HepG2 (cell line): ENCODE measurements around the gene AKAP6. TPM values are rescaled to one million over a fixed set of nuclear protein-coding genes. Genes with fewer than 3 reads are reported as not detected.

ENCODE experiments used
- ATAC-seq: fragments of 200-7000 bp; cut with Tn5 transposase; 3 replicates; pipeline ENCODE4 v1.9.1; 2020; ENCODE audit warnings: mild to moderate bottlenecking, moderate library complexity
- BruUV-seq: library from RNA; stranded (reverse); fragments of 400-500 nt; replicated peaks from 2 replicates; lab custom pipeline; 2021; lab: Mats Ljungman, UMichigan
- CTCF ChIA-PET: fragments of 300-600 bp; formaldehyde crosslinking; extraction: SDS; loops from one replicate; lab custom pipeline; 2021; ENCODE audit warnings: low total read pairs, inconsistent platforms, low intra/inter-chr PET ratio; lab: Yijun Ruan, JAX
- POLR2A ChIA-PET: fragments of 350-600 bp; sonication (Branson Sonifier 250); formaldehyde crosslinking; loops from one replicate; lab custom pipeline; 2020; ENCODE audit warnings: antibody characterized with exemption, inconsistent platforms; lab: Yijun Ruan, JAX
- DNase-seq: peaks from one replicate; pipeline ENCODE4 v3.0.0-alpha.2; 2015; ENCODE audit warnings: low spot score
- FAIRE-seq: peaks from 3 replicates; lab custom pipeline; 2011; peaks lifted over from hg19 to GRCh38; lab: Jason Lieb, UNC
- H2AFZ ChIP-seq: one replicate; pipeline ENCODE4 v1.6.1; 2011; ENCODE audit warnings: low read length, inconsistent platforms
- H3K27ac ChIP-seq: fragments of 300-600 bp; 3 replicates; pipeline ENCODE4 v1.8.0; 2011; ENCODE audit warnings: mixed run types, mild to moderate bottlenecking, mixed read lengths, low read length, inconsistent platforms; ENCODE audit not compliant: insufficient read depth; ENCODE audit errors: extremely low read length
- H3K27me3 ChIP-seq, 2 experiments: fragments of 200-600 bp in 1 of 2; 2 replicates in 1 of 2; 3 replicates in 1 of 2; pipeline versions ENCODE4 v1.6.0 to v1.8.0; 2011; ENCODE audit warnings: low read length in 2 of 2, mild to moderate bottlenecking in 2 of 2, moderate library complexity in 2 of 2, inconsistent platforms in 1 of 2; ENCODE audit not compliant: insufficient read depth in 2 of 2, control insufficient read depth in 1 of 2
- H3K36me3 ChIP-seq, 2 experiments: fragments of 200-600 bp in 1 of 2; replicated peaks in 1 of 2; 2 replicates in 1 of 2; 3 replicates in 1 of 2; pipeline versions ENCODE4 v1.5.1 to v1.8.0; 2011; ENCODE audit warnings: low read length in 2 of 2, inconsistent platforms in 1 of 2; ENCODE audit not compliant: insufficient read depth in 2 of 2, control insufficient read depth in 1 of 2
- H3K4me1 ChIP-seq: 2 replicates; pipeline ENCODE4 v1.5.1; 2012; ENCODE audit warnings: low read length, inconsistent platforms; ENCODE audit not compliant: insufficient read depth
- H3K4me2 ChIP-seq: 2 replicates; pipeline ENCODE4 v1.6.0; 2011; ENCODE audit warnings: low read depth, low read length, inconsistent platforms
- H3K4me3 ChIP-seq, 3 experiments: fragments of 200-600 bp in 1 of 3; sonication (generic), shearing (Covaris generic) in 1 of 3; replicated peaks in 1 of 3; 2 replicates each; pipeline ENCODE4 v1.5.1; 2011 to 2016; ENCODE audit warnings: low read length in 3 of 3, inconsistent platforms in 2 of 3, low read depth in 2 of 3, mild to moderate bottlenecking in 2 of 3, control low read depth in 1 of 3, mixed read lengths in 1 of 3; ENCODE audit not compliant: insufficient read depth in 1 of 3
- H3K79me2 ChIP-seq: one replicate; pipeline ENCODE4 v1.6.1; 2011; ENCODE audit warnings: low read length, inconsistent platforms; ENCODE audit not compliant: insufficient read depth
- H3K9ac ChIP-seq: 2 replicates; pipeline ENCODE4 v1.6.0; 2011; ENCODE audit warnings: mild to moderate bottlenecking, low read depth, low read length, inconsistent platforms; ENCODE audit not compliant: insufficient read depth
- H3K9me3 ChIP-seq: 2 replicates; pipeline ENCODE4 v1.5.1; 2012; ENCODE audit warnings: mild to moderate bottlenecking, low read length
- H4K20me1 ChIP-seq: 2 replicates; pipeline ENCODE4 v1.6.0; 2011; ENCODE audit warnings: inconsistent platforms, mild to moderate bottlenecking, low read length, moderate library complexity; ENCODE audit not compliant: insufficient read depth
- ARID5B ChIP-seq: IDR thresholded peaks from 2 replicates; pipeline ENCODE4 v1.4.0; 2020; ENCODE audit warnings: mild to moderate bottlenecking, missing genetic modification reagents
- BCL6 ChIP-seq: IDR thresholded peaks from 2 replicates; pipeline ENCODE4 v1.6.1; 2016; ENCODE audit warnings: missing genetic modification reagents, missing compliant biosample characterization
- CBX5 ChIP-seq: sonication (generic); formaldehyde crosslinking; IDR thresholded peaks from 2 replicates; pipeline ENCODE4 v1.4.0; 2020; ENCODE audit warnings: missing genetic modification reagents, borderline replicate concordance
- CREBL2 ChIP-seq: sonication (generic); formaldehyde crosslinking; IDR thresholded peaks from 2 replicates; pipeline ENCODE4 v1.8.1; 2023; ENCODE audit warnings: missing genetic modification reagents, mild to moderate bottlenecking, borderline replicate concordance
- EEA1 ChIP-seq: sonication (generic); formaldehyde crosslinking; IDR thresholded peaks from 2 replicates; pipeline ENCODE4 v1.5.1; 2020; ENCODE audit warnings: mild to moderate bottlenecking, missing genetic modification reagents, borderline replicate concordance
- FOXA3 ChIP-seq: IDR thresholded peaks from 2 replicates; pipeline ENCODE4 v1.6.1; 2016; ENCODE audit warnings: missing genetic modification reagents, missing compliant biosample characterization
- GMEB1 ChIP-seq: sonication (generic); formaldehyde crosslinking; IDR thresholded peaks from 2 replicates; pipeline ENCODE4 v1.5.1; 2020; ENCODE audit warnings: missing genetic modification reagents, mild to moderate bottlenecking, borderline replicate concordance
- HBP1 ChIP-seq: IDR thresholded peaks from 2 replicates; pipeline ENCODE4 v1.6.1; 2016; ENCODE audit warnings: low read depth, control low read depth
- HOXD1 ChIP-seq: sonication (generic); formaldehyde crosslinking; IDR thresholded peaks from 2 replicates; pipeline ENCODE4 v1.5.0; 2020; ENCODE audit warnings: missing genetic modification reagents
- NCOA2 ChIP-seq: sonication (generic); formaldehyde crosslinking; IDR thresholded peaks from 2 replicates; pipeline ENCODE4 v1.8.0; 2022; ENCODE audit warnings: inconsistent platforms
- PITX1 ChIP-seq: sonication (generic); formaldehyde crosslinking; IDR thresholded peaks from 2 replicates; pipeline ENCODE4 v1.5.1; 2020; ENCODE audit warnings: mild to moderate bottlenecking, missing genetic modification reagents
- PPARG ChIP-seq: conservative IDR thresholded peaks from 2 replicates; pipeline ENCODE4 v1.6.1; 2016; ENCODE audit warnings: missing biosample characterization, missing genetic modification reagents
- SAP130 ChIP-seq: IDR thresholded peaks from 2 replicates; pipeline ENCODE4 v1.6.1; 2016; ENCODE audit warnings: low read depth
- SOX13 ChIP-seq, 3 experiments: fragments of 450-650 bp in 1 of 3; sonication (generic) in 1 of 3; formaldehyde crosslinking in 1 of 3; IDR thresholded peaks in 2 of 3; conservative IDR thresholded peaks in 1 of 3; 2 replicates each; pipeline versions ENCODE4 v1.5.0 to v1.6.1; 2016 to 2020; ENCODE audit warnings: antibody characterized with exemption in 1 of 3, mild to moderate bottlenecking in 1 of 3, missing compliant biosample characterization in 1 of 3, missing genetic modification reagents in 1 of 3, moderate library complexity in 1 of 3
- SOX5 ChIP-seq: IDR thresholded peaks from 2 replicates; pipeline ENCODE4 v1.6.1; 2016; ENCODE audit warnings: borderline replicate concordance
- TEAD3 ChIP-seq: optimal IDR thresholded peaks from 2 replicates; pipeline ENCODE3; 2016; ENCODE audit warnings: borderline replicate concordance
- ZNF331 ChIP-seq: sonication (generic); formaldehyde crosslinking; IDR thresholded peaks from 2 replicates; pipeline ENCODE4 v1.4.0; 2020; ENCODE audit warnings: missing genetic modification reagents
- WGBS: methylation state at CpG from one replicate; pipeline ENCODE4 v1.1.6; 2017; ENCODE audit warnings: low lambda C conversion rate; 5-methylcytosine and 5-hydroxymethylcytosine counted together
- in situ Hi-C: cut with HindIII; loops from 2 replicates; pipeline ENCODE4 v1.10.0; 2017; ENCODE audit warnings: low pct_unique_long_range_greater_than_20kb; ENCODE audit not compliant: extremely low pct_ligation_motif_present
- intact Hi-C: fragments of 100-400 bp; cut with micrococcal nuclease; formaldehyde crosslinking; loops from one replicate; pipeline ENCODE4 v1.10.0; 2022; ENCODE audit not compliant: unreplicated experiment
- polyA plus RNA-seq, 8 experiments: library from polyadenylated mRNA; depleted of rRNA in 3 of 8; stranded (reverse) in 7 of 8; unstranded in 1 of 8; fragments of >200 nt; fragmentation: Illumina TruSeq in 4 of 8; extraction: Trizol in 4 of 8; gene quantifications; 2 replicates each; pipeline versions ENCODE4 v1.2.1 to v1.2.3, GENCODE V29; 2011 to 2016; ENCODE audit warnings: low read depth in 4 of 8, missing spikeins in 1 of 8, mixed read lengths in 1 of 8; ENCODE audit not compliant: insufficient read depth in 1 of 8
- total RNA-seq, 5 experiments: library from RNA; depleted of rRNA; stranded (reverse); fragments of >200 nt; fragmentation: Illumina TruSeq; extraction: Trizol; gene quantifications; 2 replicates each; pipeline ENCODE4 v1.2.3, GENCODE V29; 2016; ENCODE audit warnings: low read depth in 1 of 5

Gene AKAP6
- total and polyA plus RNA-seq, 2 of the 13 experiments (the other 11 are each of a cell fraction or from before 2014, with no cell fraction given): 1.4 TPM

- Histone ChIP-seq H3K27ac (no peak overlapping the region), H3K4me2 (peak overlapping the region; percentile 1), H2AFZ (no peak overlapping the region), H3K9me3 (no peaks in the 10 kb centered on the region), H3K36me3 (no peaks in the 10 kb centered on the region), H3K9ac (no peak overlapping the region), H3K79me2 (no peaks in the 10 kb centered on the region), H3K4me3 (no peak overlapping the region), H3K27me3 (no peaks in the 10 kb centered on the region), H4K20me1 (no peaks in the 10 kb centered on the region), H3K4me1 (peaks cover 20% of the 10 kb centered on the region)
- ChIA-PET CTCF (no interaction called here), POLR2A (no interaction called here)
- peak; percentile 60 for FAIRE-seq
- WGBS: 12% methylated on average over 3 of the region's 3 CpGs
- in situ Hi-C loops (no loop called here), intact Hi-C loops (no loop called here)
- peak; percentile 77 for DNase-seq
- ATAC-seq: peak; percentile 74
- BruUV-seq: no TSS peak
- TF ChIP-seq BCL6 (CRISPR knock-in tag) (peak; percentile 49; the same call in 1 of the 2 replicates), CBX5 (no peak), ARID5B (CRISPR knock-in tag) (peak; percentile 74), HBP1 (no peak), SAP130 (CRISPR knock-in tag) (peak; percentile 30; the same call in 1 of the 2 replicates), HOXD1 (CRISPR knock-in tag) (0 out of 2 replicates have a peak, but pooled peaks have one; percentile 50), PPARG (0 out of 2 replicates have a peak, but pooled peaks have one; percentile 39), ZNF331 (CRISPR knock-in tag) (no peak), CREBL2 (CRISPR knock-in tag) (no peak), SOX5 (peak; percentile 16; the same call in 1 of the 2 replicates), FOXA3 (CRISPR knock-in tag) (peak; percentile 70), EEA1 (CRISPR knock-in tag) (no peak), PITX1 (CRISPR knock-in tag) (peak; percentile 51; the same call in 1 of the 2 replicates), TEAD3 (CRISPR knock-in tag) (peak; percentile 35), SOX13 (IDR thresholded peaks at IDR 0.05) (no peak), SOX13 (CRISPR knock-in tag; conservative IDR thresholded peaks at IDR 0.05 in 1 of 2, IDR thresholded peaks at IDR 0.05 in 1 of 2) (peak in 1 of 2 experiments; percentile 63; a peak in 1 of 4 replicates), GMEB1 (no peak), NCOA2 (CRISPR knock-in tag) (peak; percentile 62)
Observed at GRCh38 chr14:32307881-32308582, 21.1 kb upstream of the AKAP6 start.
